Measurements from ENCODE around the gene RPL19. TPM values are rescaled to one million over a fixed set of nuclear protein-coding genes. Genes with fewer than 3 reads are reported as not detected.

RPL19 gene
- total RNA-seq, 1 donor from 2014 or later: 3,324 TPM

- DNase-seq: peak; percentile 92
- H3K4me1 Mint-ChIP-seq: peaks cover 36% of the 10 kb centered on the region
- peaks cover 11% of the 10 kb centered on the region for H3K36me3 Mint-ChIP-seq (ENCODE audit: low read depth)
- intact Hi-C loops (cut with micrococcal nuclease): loop anchor here (1.0 to 10.0 kb wide), 16 partner anchors 11 to 595 kb away; partner anchors contain the start of genes CACNB1, EPOP, FBXO47 and LASP1NB
- CTCF ChIA-PET: interaction anchor here (0.6 to 5.4 kb wide), 24 partner anchors 12 to 627 kb away, joined by 3 to 160 read pairs (median 4); partner anchors contain the start of genes ARL5C, CWC25, LASP1 and RPL19
- no peaks in the 10 kb centered on the region for H3K9me3 Mint-ChIP-seq
- peaks cover 38% of the 10 kb centered on the region for H3K27me3 Mint-ChIP-seq
- peak overlapping the region; percentile 99 for H3K27ac Mint-ChIP-seq
- peak; percentile 54 for ATAC-seq (ENCODE audit: low read depth)
- POLR2A ChIA-PET: interaction anchor here (0.5 to 4.2 kb wide), 20 partner anchors 11 to 1747 kb away, joined by 3 to 40 read pairs (median 4); partner anchors contain the start of genes ARL5C, FBXO47, LASP1 and LASP1NB
- peak overlapping the region; percentile 97 for H3K4me3 Mint-ChIP-seq
- no peak for TF ChIP-seq CTCF (IDR thresholded peaks at IDR 0.05)
These were observed 46.5 kb upstream of the RPL19 start for GRCh38 chr17:39153599-39154051.

- intact Hi-C loops (cut with micrococcal nuclease): loop anchor here (10.0 kb wide), 1 partner anchor 481 kb away; the partner anchor contains the start of gene EPOP
- ATAC-seq (ENCODE audit: low read depth): no peak
- H3K27ac Mint-ChIP-seq: no peak overlapping the region
These were observed 44.4 kb upstream of the RPL19 start for GRCh38 chr17:39155654-39156053.

GRCh38 chr17:39156491-39156890, 43.6 kb upstream of the RPL19 start:
- ATAC-seq (ENCODE audit: low read depth) (no peak), DNase-seq (no peak)
- no peak overlapping the region for H3K27ac Mint-ChIP-seq
- H3K36me3 Mint-ChIP-seq (ENCODE audit: low read depth): peaks cover 11% of the 10 kb centered on the region
- H3K4me3 Mint-ChIP-seq: no peak overlapping the region
- TF ChIP-seq CTCF (IDR thresholded peaks at IDR 0.05): no peak
- no peaks in the 10 kb centered on the region for H3K9me3 Mint-ChIP-seq
- ChIA-PET POLR2A (no interaction called here), CTCF (no interaction called here)
- H3K27me3 Mint-ChIP-seq: peaks cover 18% of the 10 kb centered on the region
- intact Hi-C loops (cut with micrococcal nuclease): loop anchor here (10.0 kb wide), 1 partner anchor 482 kb away; the partner anchor contains the start of gene EPOP
- peaks cover 30% of the 10 kb centered on the region for H3K4me1 Mint-ChIP-seq

More at GRCh38 chr17:39155654-39156053, 44.4 kb upstream of the RPL19 start:
- Mint-ChIP-seq H3K4me3 (no peak overlapping the region), H3K27me3 (peaks cover 20% of the 10 kb centered on the region), H3K9me3 (no peaks in the 10 kb centered on the region), H3K36me3 (ENCODE audit: low read depth) (peaks cover 11% of the 10 kb centered on the region), H3K4me1 (peaks cover 33% of the 10 kb centered on the region)
- no peak for DNase-seq
- TF ChIP-seq CTCF (IDR thresholded peaks at IDR 0.05): no peak
- ChIA-PET POLR2A (no interaction called here), CTCF (no interaction called here)

GRCh38 chr17:39158623-39159022, 41.5 kb upstream of the RPL19 start:
- Mint-ChIP-seq H3K4me3 (no peak overlapping the region), H3K27me3 (peaks cover 5% of the 10 kb centered on the region), H3K4me1 (peaks cover 11% of the 10 kb centered on the region), H3K36me3 (ENCODE audit: low read depth) (peaks cover 9% of the 10 kb centered on the region), H3K9me3 (no peaks in the 10 kb centered on the region), H3K27ac (no peak overlapping the region)
- no peak for TF ChIP-seq CTCF (IDR thresholded peaks at IDR 0.05)
- intact Hi-C loops (cut with micrococcal nuclease): loop anchor here (10.0 kb wide), 1 partner anchor 484 kb away; the partner anchor contains the start of gene EPOP
- ATAC-seq (ENCODE audit: low read depth) (no peak), DNase-seq (no peak)
- POLR2A ChIA-PET: no interaction called here
- CTCF ChIA-PET: interaction anchor here (1.0 kb wide), 1 partner anchor 175 kb away, joined by 3 read pairs; no protein-coding TSS in a partner anchor

GRCh38 chr17:39161962-39162361, 38.1 kb upstream of the RPL19 start:
- Mint-ChIP-seq H3K36me3 (ENCODE audit: low read depth) (peaks cover 3% of the 10 kb centered on the region), H3K9me3 (no peaks in the 10 kb centered on the region), H3K4me3 (no peak overlapping the region), H3K4me1 (peaks cover 15% of the 10 kb centered on the region), H3K27ac (no peak overlapping the region), H3K27me3 (peaks cover 16% of the 10 kb centered on the region)
- DNase-seq (no peak), ATAC-seq (ENCODE audit: low read depth) (no peak)
- POLR2A ChIA-PET: interaction anchor here (0.6 kb wide), 1 partner anchor 574 kb away, joined by 4 read pairs; no protein-coding TSS in a partner anchor
- TF ChIP-seq CTCF (IDR thresholded peaks at IDR 0.05): no peak
- CTCF ChIA-PET: interaction anchor here (0.6 to 1.5 kb wide), 3 partner anchors 13 to 866 kb away, joined by 3 to 4 read pairs (median 3); no protein-coding TSS in a partner anchor
- intact Hi-C loops (cut with micrococcal nuclease): no loop called here

All from activated B cell treated with CpG ODN at 0.5 μM for 24 hours (primary cell).